CD4-positive, alpha-beta T cell treated with Interleukin-12 subunit alpha and Interleukin-12 subunit beta, for 1 hour (primary cell): Measurements from ENCODE around the gene ATP6AP2.
"Not testable (repeated sequence)": the region's sequence is repeated elsewhere in the genome, so short reads cannot be mapped to it uniquely, and the experiment has no call there.

ENCODE experiments used
- DNase-seq: peaks from one replicate; pipeline ENCODE4 v3.0.0-alpha.2; 2020

Gene ATP6AP2

GRCh38 chrX:40580537-40581335, at the start of gene ATP6AP2:
TSS of gene ATP6AP2 (plus strand) at chrX:40580970. CDS start at chrX:40581066, 96 bp downstream.
- peak; percentile 92 for DNase-seq

GRCh38 chrX:40531056-40531826, 49.5 kb upstream of the ATP6AP2 start:
- DNase-seq, result no peak

- DNase-seq, result no peak
Measured at GRCh38 chrX:40537310-40537709, 43.5 kb upstream of the ATP6AP2 start.

- no peak for DNase-seq
Measured at GRCh38 chrX:40538406-40538805, 42.4 kb upstream of the ATP6AP2 start.

GRCh38 chrX:40539214-40540142, 41.3 kb upstream of the ATP6AP2 start:
- DNase-seq, result peak; percentile 72

GRCh38 chrX:40542208-40542607, 38.6 kb upstream of the ATP6AP2 start:
- no peak for DNase-seq

GRCh38 chrX:40542972-40543371, 37.8 kb upstream of the ATP6AP2 start:
- DNase-seq, result no peak

- peak; percentile 44 for DNase-seq
Measured at GRCh38 chrX:40543661-40544328, 37.0 kb upstream of the ATP6AP2 start.

- no peak for DNase-seq
Measured at GRCh38 chrX:40544343-40545266, 36.2 kb upstream of the ATP6AP2 start.

- DNase-seq, result no peak
Measured at GRCh38 chrX:40546870-40547269, 33.9 kb upstream of the ATP6AP2 start.

- no peak for DNase-seq
Measured at GRCh38 chrX:40550066-40550465, 30.7 kb upstream of the ATP6AP2 start.

GRCh38 chrX:40552768-40553167, 28.0 kb upstream of the ATP6AP2 start:
- DNase-seq, result no peak

- DNase-seq, result no peak
Measured at GRCh38 chrX:40558590-40558989, 22.2 kb upstream of the ATP6AP2 start.

GRCh38 chrX:40563784-40564183, 17.0 kb upstream of the ATP6AP2 start:
- DNase-seq, result no peak

GRCh38 chrX:40564447-40564846, 16.3 kb upstream of the ATP6AP2 start:
- DNase-seq, result no peak

GRCh38 chrX:40570346-40571093, 10.2 kb upstream of the ATP6AP2 start:
- DNase-seq, result peak; percentile 23

GRCh38 chrX:40571164-40571563, 9.6 kb upstream of the ATP6AP2 start:
- peak; percentile 54 for DNase-seq

GRCh38 chrX:40571600-40571999, 9.2 kb upstream of the ATP6AP2 start:
- DNase-seq, result no peak

GRCh38 chrX:40573763-40574162, 7.0 kb upstream of the ATP6AP2 start:
- DNase-seq, result peak; percentile 45

- not testable (repeated sequence) for DNase-seq
Measured at GRCh38 chrX:40575411-40575810, 5.4 kb upstream of the ATP6AP2 start.
